Karpas-422 (cell line): Measurements from ENCODE around the gene ST6GALNAC2. TPM values are rescaled to one million over a fixed set of nuclear protein-coding genes. Genes with fewer than 3 reads are reported as not detected.
"Not testable (repeated sequence)": the region's sequence is repeated elsewhere in the genome, so short reads cannot be mapped to it uniquely, and the experiment has no call there.

Experiments used
- DNase-seq: peaks from one replicate; pipeline ENCODE4 v3.0.0-alpha.2; 2015
- H2AFZ ChIP-seq: fragments of 200-600 bp; sonication (generic); 2 replicates; pipeline ENCODE4 v1.6.1; 2014; ENCODE audit warnings: antibody characterized with exemption, low read length, mixed read lengths
- H3K27ac ChIP-seq: fragments of 200-600 bp; sonication (generic); 2 replicates; pipeline ENCODE4 v1.5.1; 2014; ENCODE audit warnings: mild to moderate bottlenecking, low read length, moderate library complexity
- H3K27me3 ChIP-seq: fragments of 200-600 bp; sonication (generic); 2 replicates; pipeline ENCODE4 v1.6.1; 2014; ENCODE audit warnings: low read length, mixed read lengths
- H3K36me3 ChIP-seq: fragments of 200-600 bp; sonication (generic); 2 replicates; pipeline ENCODE4 v1.6.1; 2014; ENCODE audit warnings: low read length, mixed read lengths; ENCODE audit not compliant: insufficient read depth
- H3K4me1 ChIP-seq: fragments of 200-600 bp; sonication (generic); 2 replicates; pipeline ENCODE4 v1.6.1; 2014; ENCODE audit warnings: mild to moderate bottlenecking, low read length, mixed read lengths
- H3K4me2 ChIP-seq: fragments of 200-600 bp; sonication (generic); 2 replicates; pipeline ENCODE4 v1.6.1; 2014; ENCODE audit warnings: low read length, low read depth, mild to moderate bottlenecking; ENCODE audit not compliant: poor library complexity, severe bottlenecking
- H3K4me3 ChIP-seq: fragments of 200-600 bp; sonication (generic); 2 replicates; pipeline ENCODE4 v1.5.1; 2014; ENCODE audit warnings: mild to moderate bottlenecking, antibody characterized with exemption, low read length, mixed read lengths
- H3K79me2 ChIP-seq: fragments of 200-600 bp; sonication (generic); 2 replicates; pipeline ENCODE4 v1.6.1; 2014; ENCODE audit warnings: mild to moderate bottlenecking, low read length, mixed read lengths
- H3K9ac ChIP-seq: fragments of 200-600 bp; sonication (generic); 2 replicates; pipeline ENCODE4 v1.6.0; 2014; ENCODE audit warnings: low read length
- H3K9me2 ChIP-seq: fragments of 200-600 bp; sonication (generic), shearing (Covaris generic); replicated peaks from 2 replicates; pipeline ENCODE4 v1.6.0; 2014; ENCODE audit warnings: mild to moderate bottlenecking, low read length, moderate library complexity; ENCODE audit not compliant: insufficient read depth
- H3K9me3 ChIP-seq: fragments of 300-700, 200-600 bp; sonication (generic); 2 replicates; pipeline ENCODE4 v1.6.1; 2014; ENCODE audit warnings: low read length, mixed read lengths
- H4K20me1 ChIP-seq: fragments of 200-600 bp; sonication (generic); 2 replicates; pipeline ENCODE4 v1.6.1; 2014; ENCODE audit warnings: mild to moderate bottlenecking, antibody characterized with exemption, low read length, low read depth; ENCODE audit not compliant: insufficient read depth
- small RNA-seq: library from RNA; depleted of rRNA; stranded (forward); fragments of <200 nt; gene quantifications from one replicate; pipeline ENCODE3, GENCODE V24; 2014
- total RNA-seq: library from RNA; depleted of rRNA; stranded (reverse); fragments of >200 nt; shearing (Covaris generic); gene quantifications from 2 replicates; pipeline ENCODE4 v1.2.3, GENCODE V29; 2014; ENCODE audit warnings: low replicate concordance; rRNA removed

Gene ST6GALNAC2
- total RNA-seq, 1 experiment from 2014 or later = not detected

DNA sequence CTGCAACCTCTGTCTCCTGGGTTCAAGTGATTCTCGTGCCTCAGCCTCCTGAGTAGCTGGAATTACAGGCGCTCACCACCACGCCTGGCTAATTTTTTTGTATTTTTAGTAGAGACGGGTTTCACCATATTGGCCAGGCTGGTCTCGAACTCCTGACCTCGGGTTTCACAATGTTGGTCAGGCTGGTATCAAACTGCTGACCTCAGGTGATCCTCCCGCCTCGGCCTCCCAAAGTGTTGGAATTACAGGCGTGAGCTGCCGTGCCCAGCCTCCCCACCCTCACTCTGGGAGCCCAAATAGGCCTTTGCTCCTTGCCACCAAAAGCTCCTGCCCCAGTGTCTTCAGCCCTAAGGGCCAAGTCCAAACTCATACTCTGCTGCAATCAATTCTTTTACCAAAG, 64.0 kb downstream of the ST6GALNAC2 start:
- not testable (repeated sequence) for H3K4me3 ChIP-seq, H4K20me1 ChIP-seq, H2AFZ ChIP-seq, H3K4me1 ChIP-seq, H3K9ac ChIP-seq, DNase-seq, H3K9me2 ChIP-seq, H3K79me2 ChIP-seq, H3K27ac ChIP-seq, H3K36me3 ChIP-seq, H3K27me3 ChIP-seq, H3K4me2 ChIP-seq, H3K9me3 ChIP-seq

DNA sequence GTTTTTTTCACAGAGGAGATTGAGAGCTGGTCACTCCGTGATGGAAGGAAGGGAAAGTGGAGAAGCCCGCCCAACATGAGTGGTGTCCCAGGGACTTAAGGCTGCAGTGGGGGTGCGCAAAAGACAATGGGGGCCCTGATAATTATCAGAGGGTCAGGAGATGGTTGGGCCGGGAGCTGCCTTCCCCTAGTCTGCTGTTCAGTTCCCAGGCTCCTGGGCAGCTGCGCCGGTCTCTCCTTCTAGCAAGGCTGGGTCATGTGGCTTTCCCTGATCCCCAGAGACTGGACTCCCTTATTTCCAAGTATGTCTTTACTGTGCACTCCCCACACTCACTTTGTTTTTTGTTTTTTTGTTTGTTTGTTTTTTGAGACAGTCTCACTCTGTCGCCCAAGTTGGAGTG, 64.4 kb downstream of the ST6GALNAC2 start:
- H4K20me1 ChIP-seq = no peaks in the 10 kb centered on the region
- no peaks in the 10 kb centered on the region for H3K79me2 ChIP-seq
- no peak for DNase-seq
- no peaks in the 10 kb centered on the region for H3K27me3 ChIP-seq
- no peaks in the 10 kb centered on the region for H3K36me3 ChIP-seq
- peaks cover 3% of the 10 kb centered on the region for H3K4me1 ChIP-seq
- no peaks in the 10 kb centered on the region for H3K9me2 ChIP-seq
- no peak overlapping the region for H3K4me3 ChIP-seq
- H2AFZ ChIP-seq = no peak overlapping the region
- no peak overlapping the region for H3K9ac ChIP-seq
- H3K9me3 ChIP-seq = no peaks in the 10 kb centered on the region
- H3K4me2 ChIP-seq = no peak overlapping the region
- no peak overlapping the region for H3K27ac ChIP-seq

DNA sequence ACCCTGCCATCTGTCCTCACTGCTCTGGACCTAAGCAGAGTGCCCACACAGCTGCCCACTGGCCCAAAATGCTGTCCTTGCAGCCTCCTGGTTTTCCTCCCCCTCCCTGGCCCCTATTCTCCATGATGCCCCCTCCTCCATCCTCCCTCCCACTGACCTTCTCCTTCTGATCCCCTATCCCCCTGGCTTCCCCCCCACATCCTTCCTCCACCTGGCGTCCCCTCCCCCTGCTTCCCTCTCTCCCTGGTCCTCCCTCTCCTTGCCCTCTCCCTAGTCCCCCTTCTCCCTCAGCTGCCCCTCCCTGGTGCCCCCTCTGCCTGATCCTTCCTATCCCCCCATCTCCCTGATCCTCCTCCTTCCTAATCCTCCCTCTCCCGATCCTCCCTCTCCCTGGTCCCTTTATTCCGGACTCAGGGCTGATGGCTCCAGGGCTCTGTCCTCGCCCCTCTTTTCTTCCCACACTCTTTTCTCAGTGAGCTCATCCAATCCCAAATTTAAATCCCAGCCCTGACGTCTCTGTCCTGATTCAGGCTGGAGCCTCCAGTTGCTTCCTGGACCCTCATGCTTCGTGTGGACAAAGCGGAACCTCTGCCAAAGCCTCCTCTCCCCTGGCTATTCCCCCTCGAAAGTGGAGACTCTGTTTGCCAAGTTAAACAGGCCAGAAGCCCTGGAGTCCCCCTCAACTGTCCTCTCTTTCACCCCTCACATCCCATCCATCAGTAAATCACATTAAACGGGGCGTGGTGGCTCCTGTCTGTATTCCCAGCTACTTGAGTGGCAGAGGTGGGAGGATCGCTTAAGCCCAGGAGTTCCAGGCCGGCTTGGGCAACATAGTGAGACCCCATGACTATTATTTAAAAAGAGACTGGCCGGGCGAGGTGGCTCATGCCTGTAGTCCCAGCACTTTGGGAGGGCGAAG, 66.4 kb downstream of the ST6GALNAC2 start:
- Histone ChIP-seq H3K4me2 (no peak overlapping the region), H3K9ac (no peak overlapping the region), H3K27ac (no peak overlapping the region), H3K4me3 (no peak overlapping the region), H3K79me2 (no peaks in the 10 kb centered on the region), H3K4me1 (peaks cover 3% of the 10 kb centered on the region), H3K9me2 (no peaks in the 10 kb centered on the region), H4K20me1 (no peaks in the 10 kb centered on the region), H3K27me3 (no peaks in the 10 kb centered on the region), H3K9me3 (no peaks in the 10 kb centered on the region), H2AFZ (no peak overlapping the region), H3K36me3 (no peaks in the 10 kb centered on the region)
- DNase-seq = no peak

DNA sequence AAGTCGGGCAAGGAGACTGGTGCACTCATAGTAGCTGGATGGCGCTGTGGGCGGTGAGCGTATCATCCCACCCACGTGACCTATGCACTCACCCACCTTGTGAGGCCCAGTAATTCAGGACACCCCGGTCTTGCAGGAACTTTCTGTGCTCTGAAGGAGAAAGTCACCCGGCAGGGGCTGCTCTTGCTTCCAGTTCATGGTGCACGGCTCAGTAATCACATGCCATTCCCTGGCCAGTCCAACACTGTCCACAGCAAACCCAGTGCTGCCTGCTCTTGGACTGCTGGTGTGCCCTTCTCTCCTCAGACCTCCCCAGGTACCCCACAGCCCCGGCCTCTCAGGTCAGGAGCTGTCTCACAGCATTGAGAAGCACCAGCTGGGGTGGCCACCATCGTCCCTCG, 68.0 kb downstream of the ST6GALNAC2 start:
- Histone ChIP-seq H3K4me1 (no peaks in the 10 kb centered on the region), H3K36me3 (no peaks in the 10 kb centered on the region), H2AFZ (no peak overlapping the region), H3K4me3 (no peak overlapping the region), H3K9me2 (no peaks in the 10 kb centered on the region), H3K9me3 (no peaks in the 10 kb centered on the region), H3K4me2 (no peak overlapping the region), H3K9ac (no peak overlapping the region), H4K20me1 (no peaks in the 10 kb centered on the region), H3K27me3 (no peaks in the 10 kb centered on the region), H3K27ac (no peak overlapping the region), H3K79me2 (no peaks in the 10 kb centered on the region)
- no peak for DNase-seq

Small RNA genes lying within 50 kb of the gene (small RNA-seq; reads per million reads assigned to genes)
- gene AC015802.2 = not detected
- gene SNORD1A = not detected
- 210 reads per million, percentile 99 among the genes with 10 or more reads in this experiment for gene SNORD1B

Other genes with a start within 250 kb of the ST6GALNAC2 start
- 27.6 and 41.1 TPM in 2 replicates for gene PRPSAP1, start 231.9 kb downstream of the ST6GALNAC2 start, total RNA-seq
- 0.67 and 3.9 TPM in 2 replicates for gene SPHK1, start 201.3 kb downstream of the ST6GALNAC2 start, total RNA-seq
- gene UBE2O, start 132.7 kb downstream of the ST6GALNAC2 start, total RNA-seq = 10.5 and 19.9 TPM in 2 replicates
- not detected in 2 replicates for gene AANAT, start 118.3 kb downstream of the ST6GALNAC2 start, total RNA-seq
- gene RHBDF2, start 84.4 kb downstream of the ST6GALNAC2 start, total RNA-seq = 5.1 and 5.4 TPM in 2 replicates
- 0.07 TPM in 1 of 2 replicates, not detected in the other for gene CYGB, start 48.2 kb downstream of the ST6GALNAC2 start, total RNA-seq
- 0.37 and 0.69 TPM in 2 replicates for gene PRCD, start 45.8 kb downstream of the ST6GALNAC2 start, total RNA-seq
- gene ST6GALNAC1, start 57.9 kb upstream of the ST6GALNAC2 start, total RNA-seq = not detected in 2 replicates
- 0.45 TPM in 1 of 2 replicates, not detected in the other for gene MXRA7, start 125.1 kb upstream of the ST6GALNAC2 start, total RNA-seq
- gene JMJD6, start 140.7 kb upstream of the ST6GALNAC2 start, total RNA-seq = 16.2 and 20.5 TPM in 2 replicates
- 43.4 and 72.4 TPM in 2 replicates for gene METTL23, start 141.0 kb upstream of the ST6GALNAC2 start, total RNA-seq
- 328 and 459 TPM in 2 replicates for gene SRSF2, start 151.5 kb upstream of the ST6GALNAC2 start, total RNA-seq
- gene MFSD11, start 152.3 kb upstream of the ST6GALNAC2 start, total RNA-seq = 19.1 and 34.3 TPM in 2 replicates